HG03571 (cell line): ENCODE measurements around the gene VPS35.

Experiments
- ATAC-seq: cut with Tn5 transposase; IDR thresholded peaks from one replicate; pipeline ENCODE4 v1.9.1; 2021; ENCODE audit not compliant: unreplicated experiment

The VPS35 gene

DNA sequence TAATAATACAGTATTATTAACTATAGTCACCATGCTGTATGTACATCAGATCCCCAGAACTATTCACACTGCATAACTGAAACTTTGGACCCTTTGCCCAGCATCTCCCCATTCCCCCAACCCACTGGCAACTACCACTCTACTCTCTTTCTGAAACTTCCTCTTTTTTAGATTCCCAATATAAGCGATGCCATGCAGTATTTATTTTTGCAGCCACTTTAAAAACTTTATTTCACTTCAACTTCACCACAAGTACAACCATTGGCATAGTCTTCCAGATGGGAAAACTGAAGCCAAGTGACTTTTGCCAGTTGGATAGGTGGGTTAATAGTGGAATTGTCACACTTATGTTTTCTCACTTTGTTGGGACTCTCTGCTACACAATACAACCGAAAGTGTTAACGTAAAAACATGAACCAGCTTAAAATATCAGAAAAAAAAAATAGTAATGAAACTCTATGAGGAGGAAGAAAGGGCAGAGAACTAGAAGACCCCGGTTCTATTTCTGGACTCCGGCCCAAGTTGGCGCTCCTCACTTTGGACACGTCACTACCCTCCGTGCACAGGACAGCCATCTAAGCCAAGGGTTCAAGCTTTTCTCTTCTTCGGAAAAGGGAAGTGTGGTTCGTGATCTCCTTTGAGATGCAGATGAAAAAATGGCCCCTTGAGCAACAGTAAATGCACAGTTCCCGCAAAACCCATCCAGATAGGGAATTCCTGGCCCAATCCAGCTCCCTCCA lies 68.5 kb downstream of the VPS35 start:
- ATAC-seq = no peak

DNA sequence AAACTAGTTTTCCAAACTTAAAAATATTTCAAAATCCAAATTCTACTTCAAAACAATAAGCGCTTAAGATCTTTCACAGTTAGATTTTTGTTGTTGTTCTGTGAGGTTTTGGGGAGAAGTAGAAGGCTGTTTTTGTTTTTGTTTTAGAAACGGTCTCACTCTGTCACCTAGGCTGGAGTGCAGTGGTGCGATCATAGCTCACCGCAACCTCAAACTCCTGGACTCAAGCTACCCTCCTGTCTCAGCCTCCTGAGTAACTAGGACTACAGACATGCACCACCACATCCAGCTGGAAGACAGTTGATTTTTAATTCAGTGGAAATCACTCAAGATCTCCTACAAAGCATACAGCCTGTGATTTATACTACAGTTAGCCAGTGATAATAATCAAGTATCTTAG lies 70.5 kb downstream of the VPS35 start:
- no peak for ATAC-seq

DNA sequence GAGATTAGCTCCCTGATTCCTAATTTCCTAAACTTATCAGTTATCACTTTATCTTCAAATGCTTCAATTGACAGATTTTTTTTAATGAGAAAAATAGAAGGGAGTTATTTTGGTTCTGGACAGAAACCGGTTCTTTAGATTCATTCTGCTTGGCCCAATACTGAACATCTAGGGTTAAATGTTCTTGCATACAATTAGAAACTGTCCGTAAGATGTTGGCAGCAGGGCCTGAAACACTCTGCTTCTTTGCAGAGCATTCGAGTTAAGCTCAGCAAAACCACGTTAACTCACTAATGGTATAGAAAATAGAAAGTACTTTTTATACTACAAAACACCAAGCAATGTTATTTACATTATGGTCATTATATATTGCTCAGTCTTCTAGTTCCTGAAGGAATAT lies 75.0 kb downstream of the VPS35 start:
- ATAC-seq = no peak

DNA sequence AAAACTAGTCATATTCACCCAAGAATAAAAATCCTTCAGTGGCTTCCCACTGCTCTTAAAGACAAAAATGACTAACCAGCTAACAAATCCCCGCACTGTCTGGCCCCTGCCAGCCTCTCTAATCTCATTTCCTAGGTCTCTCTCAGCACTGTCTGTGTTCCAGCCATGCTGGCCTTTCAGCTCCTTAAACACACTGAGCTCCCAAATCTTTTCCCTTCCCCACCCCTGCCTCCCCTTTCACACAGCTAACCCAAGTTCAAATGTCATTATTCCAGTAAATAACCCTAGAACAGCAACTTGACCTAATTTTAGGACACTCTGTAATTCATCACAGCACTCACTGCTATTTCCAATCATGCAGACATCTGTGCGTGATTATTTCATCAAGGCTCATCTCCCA lies 75.6 kb downstream of the VPS35 start:
- ATAC-seq = no peak

DNA sequence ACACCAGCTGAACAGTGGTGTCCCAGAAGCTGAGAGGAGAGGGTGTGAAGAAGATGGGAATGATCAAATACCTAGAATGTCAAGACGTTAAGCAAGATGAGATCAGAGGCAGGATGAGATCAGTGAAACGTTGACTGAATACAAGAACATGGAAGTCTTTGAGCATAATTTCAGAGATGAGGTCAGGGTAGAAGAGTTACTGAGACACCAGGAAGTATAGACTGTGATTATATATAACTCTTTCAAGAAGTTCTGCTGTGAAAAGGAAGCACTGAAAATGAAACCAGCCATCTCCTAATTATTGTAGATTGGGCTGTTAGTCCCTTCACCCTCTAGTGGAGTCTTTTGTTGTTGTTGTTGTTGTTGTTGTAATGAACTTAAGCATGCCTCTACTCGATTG lies 76.9 kb downstream of the VPS35 start:
- peak; percentile 70 for ATAC-seq

DNA sequence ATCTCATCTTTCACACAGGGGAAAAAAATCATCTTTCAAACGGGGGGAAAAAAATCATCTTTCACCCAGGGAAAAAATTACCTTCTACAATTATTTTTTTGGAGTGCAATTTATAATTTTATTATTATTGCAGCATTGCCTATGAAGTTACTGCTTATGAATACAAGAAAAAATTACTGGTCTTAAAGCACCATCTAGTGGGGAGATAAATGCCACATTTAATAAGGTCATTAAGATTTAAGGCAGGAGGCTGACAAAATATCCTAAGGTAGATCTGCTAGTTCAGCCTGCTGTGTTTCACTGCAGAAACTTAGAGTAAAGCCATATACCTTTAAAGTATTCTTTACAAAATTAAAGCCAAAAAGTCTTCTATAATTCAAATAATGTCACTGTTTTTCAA lies 81.4 kb downstream of the VPS35 start:
- no peak for ATAC-seq

DNA sequence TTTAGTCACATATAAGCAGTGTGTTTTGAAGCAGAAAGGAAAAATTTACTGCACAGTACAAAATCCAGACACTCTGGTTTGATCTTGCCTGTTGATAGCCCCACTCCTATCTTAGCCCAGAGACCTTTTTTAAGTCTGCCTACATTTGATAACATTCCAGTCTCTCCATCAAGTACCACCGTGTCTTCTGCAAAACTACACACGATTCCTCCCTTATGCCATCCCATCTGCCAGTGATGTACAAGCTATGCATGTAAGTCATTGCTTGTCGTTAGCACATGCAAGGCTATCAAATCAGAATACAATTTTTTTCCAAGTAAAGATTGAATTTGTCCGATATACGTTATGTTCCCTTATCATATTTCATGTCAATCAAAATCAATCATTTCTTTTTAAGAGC lies 82.7 kb downstream of the VPS35 start:
- no peak for ATAC-seq
